GM21786 (cell line): ENCODE results near the gene HSD17B13.
"Not testable (repeated sequence)": the region's sequence is repeated elsewhere in the genome, so short reads cannot be mapped to it uniquely, and the experiment has no call there.

Experiments
- ATAC-seq: cut with Tn5 transposase; IDR thresholded peaks from one replicate; pipeline ENCODE4 v1.9.1; 2021; ENCODE audit not compliant: unreplicated experiment

Gene HSD17B13, protein sequence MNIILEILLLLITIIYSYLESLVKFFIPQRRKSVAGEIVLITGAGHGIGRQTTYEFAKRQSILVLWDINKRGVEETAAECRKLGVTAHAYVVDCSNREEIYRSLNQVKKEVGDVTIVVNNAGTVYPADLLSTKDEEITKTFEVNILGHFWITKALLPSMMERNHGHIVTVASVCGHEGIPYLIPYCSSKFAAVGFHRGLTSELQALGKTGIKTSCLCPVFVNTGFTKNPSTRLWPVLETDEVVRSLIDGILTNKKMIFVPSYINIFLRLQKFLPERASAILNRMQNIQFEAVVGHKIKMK

DNA sequence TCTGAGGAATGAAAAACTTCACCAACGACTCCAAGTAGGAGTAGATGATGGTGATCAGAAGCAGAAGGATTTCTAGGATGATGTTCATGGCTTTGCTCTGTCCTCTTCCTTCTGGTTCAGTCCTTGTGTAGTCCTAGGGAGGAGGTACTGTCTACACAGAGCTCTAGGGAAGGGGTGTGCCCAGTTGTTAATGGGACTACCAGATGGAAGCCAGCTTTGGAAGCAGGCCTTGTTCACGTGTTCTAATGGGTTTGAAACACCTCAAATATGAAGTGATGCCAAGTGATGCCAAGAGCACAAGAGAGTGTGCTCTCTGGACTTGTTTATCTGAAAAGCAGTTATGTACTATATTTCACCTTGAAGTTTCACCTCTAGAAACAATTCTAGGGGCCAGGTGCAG is at the start of gene HSD17B13:
HSD17B13 (minus strand) TSS at position 129 of the 400 bp plus-strand sequence; CDS start at position 88, 41 bp downstream.
- no peak for ATAC-seq

DNA sequence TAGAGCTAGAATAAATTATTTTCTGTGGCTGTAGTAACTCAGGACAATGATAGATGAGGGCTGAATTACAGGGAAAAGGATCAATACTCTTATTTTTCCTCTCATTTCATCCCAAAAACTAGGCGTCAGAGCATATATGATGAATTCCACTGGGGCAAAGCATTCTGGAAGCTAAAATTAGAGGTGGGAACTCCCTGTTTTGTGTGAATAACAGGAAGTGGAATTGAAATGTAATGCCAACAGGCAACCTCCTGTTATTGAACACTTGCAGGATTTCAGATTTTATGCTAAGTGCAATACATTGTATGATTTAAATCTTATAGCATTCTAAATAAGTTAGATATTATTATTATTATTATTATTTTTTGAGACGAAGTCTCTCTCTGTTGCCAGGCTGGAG is 47.4 kb upstream of the HSD17B13 start:
- ATAC-seq: no peak

DNA sequence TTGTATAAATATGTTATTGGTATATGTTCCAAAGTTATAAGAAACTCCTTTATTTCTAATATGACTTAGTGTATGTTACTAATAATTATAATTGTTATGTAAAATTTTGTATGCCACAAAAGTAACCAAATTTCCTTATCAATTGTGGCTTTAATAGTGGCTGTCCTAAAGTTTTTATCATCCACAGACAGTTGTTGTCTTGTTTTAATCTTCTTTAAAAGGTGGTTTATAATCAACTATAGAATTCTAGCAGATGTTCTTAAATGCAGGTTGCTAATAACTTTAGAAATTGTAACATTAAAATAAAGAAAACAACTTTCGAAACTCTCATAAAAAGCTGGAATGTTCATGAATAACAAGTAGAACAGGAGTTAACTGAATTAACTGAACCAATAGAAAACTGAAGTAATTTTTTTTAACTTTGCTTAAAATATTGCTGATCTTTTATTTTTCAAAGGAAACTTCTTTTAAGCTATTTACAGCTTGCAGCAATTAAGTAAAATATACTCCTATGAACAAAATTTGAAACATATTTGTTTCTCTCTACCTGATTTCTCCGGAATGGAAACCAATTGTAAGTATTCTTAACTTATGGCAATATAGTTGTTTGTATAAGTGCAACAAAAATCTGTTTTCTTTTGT is 44.0 kb upstream of the HSD17B13 start:
- no peak for ATAC-seq

DNA sequence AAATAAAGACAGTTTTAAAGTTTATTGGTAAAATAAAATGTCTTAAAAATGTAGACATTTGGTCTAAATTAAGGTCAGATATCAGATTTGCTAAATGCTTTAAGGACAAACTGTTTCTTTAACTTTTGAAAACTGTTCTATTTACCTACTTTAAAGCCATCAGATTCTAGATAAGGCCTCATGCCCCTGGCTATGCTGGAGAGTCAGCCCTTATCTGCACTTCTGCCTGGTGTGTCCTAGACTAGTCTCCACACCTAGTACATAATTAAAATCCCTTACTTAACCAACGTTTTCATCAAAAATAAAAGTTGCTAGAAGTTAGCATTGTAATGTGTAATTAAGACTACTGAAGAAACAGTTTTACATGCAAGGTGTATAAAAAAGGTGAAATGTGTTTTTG is 42.7 kb upstream of the HSD17B13 start:
- ATAC-seq: no peak

DNA sequence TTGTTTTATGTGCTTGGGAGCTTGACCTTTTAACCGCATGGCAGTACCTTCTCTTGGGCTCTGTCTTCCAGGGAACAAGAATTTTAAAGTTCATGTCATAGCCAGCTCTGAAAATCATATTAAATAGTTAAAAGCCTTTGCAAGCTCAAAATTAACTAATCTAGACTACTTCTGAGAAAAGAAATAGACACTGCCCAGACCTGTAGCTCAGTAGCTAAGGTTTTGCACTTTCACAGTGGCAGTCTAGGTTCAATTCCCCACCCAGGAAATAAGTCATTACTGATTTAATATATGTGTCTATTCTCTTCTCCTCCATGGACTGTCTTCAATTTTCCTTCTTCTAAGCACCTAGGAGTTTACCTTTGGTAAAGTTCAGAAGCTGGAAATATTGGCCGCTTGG is 40.9 kb upstream of the HSD17B13 start:
- ATAC-seq: no peak

DNA sequence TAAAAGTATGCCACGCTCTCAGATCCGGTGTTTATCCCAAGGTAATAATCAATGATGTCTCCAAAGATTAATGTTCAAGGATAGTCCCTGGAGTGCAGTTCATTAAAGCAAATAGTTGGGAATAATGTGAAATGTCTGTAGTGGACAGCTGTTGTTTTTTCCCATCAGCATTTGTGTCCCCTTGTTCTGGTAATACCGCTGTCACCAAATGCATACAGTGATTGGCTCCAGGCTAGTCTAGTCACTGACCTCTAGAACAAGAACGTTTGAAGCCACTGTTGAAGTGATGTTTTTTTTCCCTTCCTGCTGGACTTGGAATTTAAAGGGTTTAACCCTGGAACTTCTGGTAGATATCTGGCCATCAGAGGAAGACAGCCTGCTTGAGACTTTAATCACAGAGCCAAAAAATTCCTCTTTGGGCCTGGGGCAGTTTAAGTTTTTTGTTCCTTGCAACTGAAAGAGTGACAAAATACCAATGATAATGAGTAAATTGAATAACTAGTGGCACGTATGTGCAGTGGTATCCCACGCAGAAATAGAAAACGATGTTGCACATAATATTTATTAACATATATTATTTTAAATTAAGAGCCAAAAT is 37.8 kb upstream of the HSD17B13 start:
- ATAC-seq: no peak

DNA sequence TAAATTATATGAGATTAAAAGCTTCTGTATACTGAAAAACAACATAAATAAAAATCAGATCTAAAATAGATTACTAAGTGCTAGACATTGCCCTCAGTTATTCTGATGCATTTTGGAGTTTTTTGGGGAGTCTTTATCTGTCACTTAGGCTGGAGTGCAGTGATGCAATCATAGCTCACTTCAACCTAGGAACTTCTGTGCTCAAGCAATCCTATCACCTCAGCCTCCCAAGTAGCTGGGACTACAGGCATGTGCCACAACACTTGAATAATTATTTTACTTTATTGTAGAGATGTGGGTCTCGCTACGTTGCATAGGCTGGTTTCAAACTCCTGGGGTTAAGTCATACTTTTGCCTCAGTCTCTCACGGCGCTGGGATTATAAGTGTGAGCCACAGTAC is 36.6 kb upstream of the HSD17B13 start:
- no peak for ATAC-seq

DNA sequence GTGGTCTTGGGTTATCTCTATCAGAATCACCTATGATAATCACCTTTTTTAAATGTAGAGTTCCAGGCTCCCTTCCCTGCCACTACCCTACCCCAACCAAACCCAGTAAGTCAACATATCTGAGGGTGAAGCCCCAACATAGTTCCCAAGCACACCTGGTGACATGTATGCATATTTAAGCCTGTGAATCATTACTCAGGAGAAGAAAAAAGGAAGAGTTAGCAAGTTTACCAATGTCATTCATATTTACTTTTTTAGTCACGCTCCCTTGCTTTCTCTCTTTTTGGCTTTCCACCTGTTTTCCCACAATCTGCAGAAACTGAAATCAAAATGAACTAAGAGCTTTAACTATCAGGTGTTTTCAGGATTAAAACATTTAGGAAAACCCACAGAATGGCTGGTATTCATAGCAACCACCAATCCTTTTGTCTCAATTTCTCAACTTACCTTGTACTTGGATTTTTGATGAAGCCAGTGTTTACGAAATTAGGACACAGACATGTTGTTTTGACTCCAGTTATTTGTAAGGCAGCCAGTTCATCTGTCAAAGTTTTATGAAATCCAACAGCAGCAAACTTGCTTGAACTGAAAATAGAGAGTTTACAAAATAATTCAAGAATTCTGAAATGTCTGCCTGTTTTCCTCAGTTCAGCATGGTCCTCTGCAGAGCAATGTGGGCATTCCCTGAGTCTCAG is 34.3 kb upstream of the HSD17B13 start:
- no peak for ATAC-seq

DNA sequence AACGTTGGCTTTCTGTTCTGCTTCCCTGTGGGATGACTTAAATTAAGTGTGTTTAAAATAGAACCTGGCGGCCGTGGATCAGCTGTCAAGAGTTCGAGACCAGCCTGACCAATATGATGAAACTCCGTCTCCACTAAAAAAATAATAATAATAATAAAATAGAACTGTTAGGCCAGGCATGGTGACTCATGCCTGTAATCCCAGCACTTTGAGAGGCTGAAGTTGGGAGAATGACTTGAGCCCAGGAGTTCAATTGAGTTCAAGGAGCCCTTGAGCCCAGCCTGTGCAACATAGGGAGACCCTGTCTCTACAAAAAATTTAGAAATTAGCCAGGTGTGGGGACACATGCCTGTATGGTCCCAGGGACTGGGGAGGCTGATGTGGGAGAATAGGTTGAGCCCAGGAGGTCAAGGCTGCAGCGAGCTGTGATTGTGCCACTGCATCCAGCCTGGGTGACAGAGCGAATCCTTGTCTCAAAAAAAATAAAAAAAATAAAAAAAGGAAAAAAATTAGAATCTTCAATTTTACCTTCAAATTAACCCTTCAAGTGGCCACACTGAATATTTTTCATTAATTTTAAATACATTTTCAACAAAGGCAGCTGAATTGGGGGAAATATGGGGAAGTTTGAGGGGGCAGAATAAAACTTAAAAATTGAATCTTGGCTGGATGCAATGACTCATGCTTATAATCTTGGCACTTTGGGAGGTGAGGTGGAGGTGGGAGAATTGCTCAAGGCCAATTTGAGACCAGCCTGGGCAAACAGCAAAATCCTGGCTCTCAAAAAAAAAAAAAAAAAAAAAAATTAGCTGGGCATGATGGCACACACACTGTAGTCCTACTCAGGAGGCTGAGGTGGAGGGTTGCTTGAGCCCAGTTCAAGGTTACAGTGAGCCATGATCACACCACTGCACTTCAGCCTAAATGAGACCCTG is 31.8 kb upstream of the HSD17B13 start:
- no peak for ATAC-seq

DNA sequence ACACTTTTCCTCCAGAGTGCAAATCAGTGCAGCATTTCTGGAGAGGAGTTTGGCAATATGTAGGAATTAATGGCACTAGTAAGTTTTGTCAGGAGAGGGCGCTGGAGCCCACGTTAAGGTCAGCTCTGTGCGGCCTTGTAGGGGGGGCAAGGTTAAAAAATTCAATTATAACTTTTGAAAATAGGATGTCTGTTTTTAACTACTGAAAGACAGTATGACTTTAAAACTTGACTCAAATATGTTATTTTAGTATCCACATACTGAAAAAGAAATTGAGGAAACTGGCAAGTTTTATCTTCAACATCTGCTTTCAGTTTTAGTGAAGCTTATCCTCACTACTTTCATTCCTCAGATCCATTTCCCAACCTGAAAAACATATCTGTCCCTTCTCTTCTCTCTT is 30.9 kb upstream of the HSD17B13 start:
- ATAC-seq: peak; percentile 88

DNA sequence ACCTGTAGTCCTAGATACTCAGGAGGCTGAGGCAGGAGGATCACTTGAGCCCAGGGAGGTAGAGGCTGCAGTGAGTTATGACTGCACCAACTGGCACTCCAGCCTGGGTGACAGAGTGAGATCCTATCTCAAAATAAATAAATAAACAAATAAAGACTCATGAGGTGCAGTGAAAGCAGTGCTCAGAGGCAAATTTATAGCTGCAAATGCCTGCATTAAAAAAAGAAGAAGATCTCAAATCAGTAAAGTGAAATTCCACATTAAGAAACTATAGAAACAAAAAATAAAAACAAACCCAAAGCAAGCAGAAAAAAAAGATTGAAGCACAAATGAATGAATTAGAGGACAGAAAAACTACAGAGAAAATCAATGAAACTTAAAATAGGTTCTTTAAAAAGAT is 22.5 kb upstream of the HSD17B13 start:
- ATAC-seq: no peak

DNA sequence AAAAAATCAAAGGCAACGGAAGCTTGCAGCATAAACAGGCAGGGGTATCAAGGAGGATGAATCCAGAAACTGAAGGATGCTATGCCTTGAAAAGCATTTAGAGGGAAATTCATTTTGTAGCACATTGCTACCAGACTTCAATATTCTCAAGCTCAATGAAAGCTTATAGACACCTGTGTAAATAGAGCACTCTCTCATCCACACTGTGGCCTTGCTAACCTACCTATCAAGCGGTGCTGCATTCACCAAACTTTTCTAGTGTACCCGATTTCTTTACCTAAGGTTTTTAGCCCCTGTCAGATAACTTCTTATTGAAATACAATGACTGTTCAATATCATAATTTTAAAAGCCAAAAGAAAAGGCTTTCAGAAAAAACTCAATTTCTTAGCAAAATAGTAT is 20.2 kb upstream of the HSD17B13 start:
- no peak for ATAC-seq

DNA sequence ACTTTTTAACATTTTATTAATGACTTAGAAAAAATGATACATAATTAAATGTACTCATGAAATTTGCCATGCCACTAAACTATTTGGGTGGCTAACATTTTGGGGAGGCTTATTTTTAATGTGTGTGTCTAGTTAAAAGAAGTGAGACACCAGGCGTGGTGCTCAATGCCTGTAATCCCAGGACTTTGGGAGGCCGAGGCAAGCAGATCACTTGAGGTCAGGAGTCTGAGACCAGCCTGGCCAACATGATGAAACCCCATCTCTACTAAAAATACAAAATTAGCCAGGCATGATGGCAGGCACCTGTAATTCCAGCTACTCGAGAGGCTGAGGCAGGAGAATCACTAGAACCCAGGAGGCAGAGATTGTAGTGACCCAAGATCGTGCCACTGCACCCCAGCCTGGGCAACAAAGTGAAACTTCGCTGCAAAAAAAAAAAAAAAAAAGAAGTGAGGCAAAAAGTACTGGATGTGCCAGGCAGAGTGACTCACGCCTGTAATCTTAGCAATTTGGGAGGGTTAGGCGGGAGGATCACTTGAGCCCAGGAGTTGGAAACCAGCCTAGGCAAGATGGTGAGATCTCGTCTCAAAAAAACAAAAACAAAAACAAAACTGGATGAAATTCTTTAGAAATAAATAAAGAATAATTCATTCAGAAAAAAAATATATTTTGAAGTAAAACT is 19.4 kb upstream of the HSD17B13 start:
- ATAC-seq: not testable (repeated sequence)

DNA sequence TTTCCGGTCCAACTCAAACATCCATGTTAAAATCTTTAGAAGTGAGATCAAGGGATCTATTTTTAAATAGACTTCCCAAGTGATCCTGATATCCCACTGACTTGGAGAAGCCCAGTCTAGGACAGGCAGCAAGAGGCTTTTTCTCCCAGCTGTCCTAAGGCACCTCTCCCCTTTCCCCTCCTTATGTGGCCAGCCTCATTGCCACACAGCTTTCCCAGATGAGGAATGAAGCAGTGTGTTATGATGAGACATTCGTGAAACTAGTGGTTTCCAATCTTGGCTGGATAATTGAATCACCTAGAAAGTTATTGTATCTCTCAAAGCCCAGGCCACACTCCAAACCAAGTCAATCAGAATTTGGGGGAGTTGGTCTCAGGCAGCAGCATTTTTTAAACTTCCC is 16.8 kb upstream of the HSD17B13 start:
- no peak for ATAC-seq

DNA sequence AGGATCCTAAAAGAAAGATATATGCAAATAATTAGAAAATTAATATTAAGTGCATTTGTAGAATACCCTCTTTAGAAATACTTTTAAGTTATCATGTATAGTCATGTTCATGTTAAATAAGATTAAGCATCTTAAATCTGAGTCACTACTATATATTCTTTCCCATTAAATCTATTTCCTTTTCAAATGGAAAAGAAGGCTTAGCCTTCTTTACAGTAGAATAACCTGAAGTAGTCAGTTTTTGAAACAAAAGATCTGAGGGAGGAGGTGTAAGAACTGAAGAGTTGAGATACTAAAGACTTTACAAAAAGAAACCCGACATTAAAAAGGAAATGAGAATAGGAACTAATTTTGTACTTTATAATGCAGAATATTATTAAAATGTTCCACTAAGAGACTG is 14.7 kb upstream of the HSD17B13 start:
- ATAC-seq: no peak

DNA sequence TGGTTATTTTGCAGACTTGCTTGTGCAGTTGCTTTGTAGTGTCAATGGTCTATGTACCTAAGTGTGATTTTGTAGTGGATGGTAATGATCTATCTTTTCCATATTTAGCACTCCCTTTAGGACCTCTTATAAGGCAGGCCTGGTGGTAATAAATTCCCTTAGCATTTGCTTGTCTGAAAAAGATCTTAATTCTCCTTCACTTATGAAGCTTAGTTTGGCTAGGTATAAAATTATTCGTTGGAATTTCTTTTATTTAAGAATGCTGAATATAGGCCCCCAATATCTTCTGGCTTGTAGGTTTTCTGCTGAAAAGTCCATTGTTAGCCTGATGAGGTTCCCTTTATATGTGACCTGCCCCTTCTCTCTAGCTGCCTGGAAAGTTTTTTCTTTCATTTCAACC is 10.6 kb upstream of the HSD17B13 start:
- ATAC-seq: no peak

DNA sequence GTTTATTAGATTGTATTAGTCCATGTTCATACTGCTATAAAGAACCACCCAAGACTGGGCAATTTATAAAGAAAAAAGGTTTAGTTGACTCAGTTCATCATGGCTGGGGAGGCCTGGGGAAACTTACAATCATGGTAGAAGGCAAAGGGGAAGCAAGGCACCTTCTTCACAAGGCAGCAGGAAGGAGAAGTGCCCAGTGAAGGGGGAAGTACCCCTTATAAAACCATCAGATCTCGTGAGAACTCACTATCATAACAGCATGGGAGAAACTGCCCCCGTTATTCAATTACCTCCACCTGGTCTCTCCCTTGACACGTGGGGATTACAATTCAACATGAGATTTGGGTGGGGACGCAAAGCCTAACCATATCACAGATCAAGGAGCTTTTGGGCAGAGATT is 8.1 kb upstream of the HSD17B13 start:
- no peak for ATAC-seq

DNA sequence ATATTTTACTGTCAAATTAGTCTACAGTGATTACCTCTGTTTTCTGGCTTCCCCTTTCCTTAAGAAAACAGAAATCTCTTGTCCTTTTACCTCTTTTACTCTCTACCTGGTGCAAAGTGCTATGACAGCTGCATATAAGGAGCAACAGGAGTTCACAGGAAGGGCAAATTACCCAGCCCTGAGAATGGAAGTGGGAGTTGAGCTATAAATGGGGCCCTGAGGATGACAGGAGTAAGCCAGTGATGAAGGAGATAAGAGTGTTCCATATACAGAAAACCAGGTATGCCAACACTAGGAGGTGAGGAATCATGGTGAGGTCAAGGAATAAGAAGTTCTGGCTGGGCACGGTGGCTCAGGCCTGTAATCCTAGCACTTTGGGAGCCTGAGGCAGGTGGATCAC is 4.5 kb upstream of the HSD17B13 start:
- ATAC-seq: no peak

DNA sequence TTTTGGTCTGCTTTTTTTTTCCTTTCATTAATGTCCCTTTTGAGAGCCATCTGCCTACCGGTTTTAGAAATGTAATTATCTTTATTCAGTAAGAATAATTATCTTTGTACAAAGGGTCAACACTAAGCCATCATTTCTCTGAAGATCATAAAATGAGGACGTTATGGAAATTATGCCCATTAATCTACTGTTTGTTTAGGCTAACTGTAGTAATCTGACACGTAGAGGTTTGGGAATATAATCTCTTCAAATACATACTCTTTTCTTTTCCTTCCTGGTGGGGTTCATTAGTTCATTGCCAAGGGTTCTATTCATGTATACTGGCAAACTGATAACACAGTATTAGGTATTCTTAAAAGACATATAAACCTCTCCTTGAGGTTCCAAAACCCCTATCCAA is 3.8 kb upstream of the HSD17B13 start:
- no peak for ATAC-seq

DNA sequence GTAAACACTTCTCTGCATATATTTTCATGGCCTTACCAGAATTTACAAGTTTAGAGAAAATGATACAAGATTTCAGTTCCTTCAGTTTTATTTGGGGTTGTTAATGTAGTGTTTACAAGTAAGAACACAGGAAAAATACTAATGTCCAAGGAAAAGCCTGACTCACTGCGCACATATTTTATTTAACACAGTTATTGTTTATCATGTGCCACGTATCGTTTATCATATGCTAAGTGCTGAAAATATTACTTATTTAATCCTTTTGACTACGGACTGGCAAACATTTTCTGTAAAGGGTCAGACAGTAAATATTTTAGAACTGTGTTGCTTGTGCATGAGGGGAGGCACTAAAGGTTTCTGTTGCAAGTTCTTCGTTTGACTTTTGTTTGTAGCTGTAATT is 794 bp downstream of the HSD17B13 start:
- ATAC-seq: no peak
